ENCODE data around the gene KNDC1.

DNA sequence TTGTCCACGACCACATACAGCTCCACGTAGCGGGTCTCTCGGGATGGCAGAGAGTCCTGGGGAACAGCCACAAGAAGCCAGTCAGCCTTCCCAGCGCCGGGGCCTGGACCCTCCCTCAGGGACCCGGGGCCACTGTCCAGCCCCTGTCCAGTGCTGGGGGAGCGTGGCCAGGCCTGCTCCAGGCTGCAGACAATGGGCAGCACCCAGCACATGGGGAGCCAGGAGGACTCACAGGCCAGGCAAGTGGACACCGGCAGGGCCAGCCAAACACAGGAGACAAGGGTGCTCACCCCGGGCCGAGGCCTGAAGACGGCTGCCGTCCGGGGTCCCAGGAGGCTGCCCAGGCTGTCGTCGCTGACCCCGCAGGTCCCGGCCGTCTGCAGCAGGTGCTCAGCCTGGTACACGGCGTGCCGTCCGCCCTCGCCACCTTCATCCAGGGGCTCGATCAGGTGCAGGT lies 113.0 kb downstream of the KNDC1 start:
- TF ChIP-seq POLR2A (IDR thresholded peaks at IDR 0.05; ENCODE audit: low read depth, low read length), result no peak
- TF ChIP-seq, protein P1, sequence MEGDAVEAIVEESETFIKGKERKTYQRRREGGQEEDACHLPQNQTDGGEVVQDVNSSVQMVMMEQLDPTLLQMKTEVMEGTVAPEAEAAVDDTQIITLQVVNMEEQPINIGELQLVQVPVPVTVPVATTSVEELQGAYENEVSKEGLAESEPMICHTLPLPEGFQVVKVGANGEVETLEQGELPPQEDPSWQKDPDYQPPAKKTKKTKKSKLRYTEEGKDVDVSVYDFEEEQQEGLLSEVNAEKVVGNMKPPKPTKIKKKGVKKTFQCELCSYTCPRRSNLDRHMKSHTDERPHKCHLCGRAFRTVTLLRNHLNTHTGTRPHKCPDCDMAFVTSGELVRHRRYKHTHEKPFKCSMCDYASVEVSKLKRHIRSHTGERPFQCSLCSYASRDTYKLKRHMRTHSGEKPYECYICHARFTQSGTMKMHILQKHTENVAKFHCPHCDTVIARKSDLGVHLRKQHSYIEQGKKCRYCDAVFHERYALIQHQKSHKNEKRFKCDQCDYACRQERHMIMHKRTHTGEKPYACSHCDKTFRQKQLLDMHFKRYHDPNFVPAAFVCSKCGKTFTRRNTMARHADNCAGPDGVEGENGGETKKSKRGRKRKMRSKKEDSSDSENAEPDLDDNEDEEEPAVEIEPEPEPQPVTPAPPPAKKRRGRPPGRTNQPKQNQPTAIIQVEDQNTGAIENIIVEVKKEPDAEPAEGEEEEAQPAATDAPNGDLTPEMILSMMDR (conservative IDR thresholded peaks at IDR 0.05; ENCODE audit: low read depth, low read length), result no peak
- no peak for TF ChIP-seq NFE2L2 (IDR thresholded peaks at IDR 0.05; ENCODE audit: low read depth, low read length)
- no peak for TF ChIP-seq FOS (IDR thresholded peaks at IDR 0.05; ENCODE audit: low read depth, low read length)
- no peak for TF ChIP-seq BHLHE40 (IDR thresholded peaks at IDR 0.05; ENCODE audit: low read depth, low read length)
- TF ChIP-seq RFX5 (IDR thresholded peaks at IDR 0.05; ENCODE audit: low read depth, low read length), result no peak
- no peak for TF ChIP-seq SMC3 (IDR thresholded peaks at IDR 0.05; ENCODE audit: low read depth, low read length)
- TF ChIP-seq MAFK (IDR thresholded peaks at IDR 0.05; ENCODE audit: low read depth, low read length), result no peak
- TF ChIP-seq RCOR1 (IDR thresholded peaks at IDR 0.05; ENCODE audit: insufficient replicate concordance, low read length), result no peak
- TF ChIP-seq, protein P2, sequence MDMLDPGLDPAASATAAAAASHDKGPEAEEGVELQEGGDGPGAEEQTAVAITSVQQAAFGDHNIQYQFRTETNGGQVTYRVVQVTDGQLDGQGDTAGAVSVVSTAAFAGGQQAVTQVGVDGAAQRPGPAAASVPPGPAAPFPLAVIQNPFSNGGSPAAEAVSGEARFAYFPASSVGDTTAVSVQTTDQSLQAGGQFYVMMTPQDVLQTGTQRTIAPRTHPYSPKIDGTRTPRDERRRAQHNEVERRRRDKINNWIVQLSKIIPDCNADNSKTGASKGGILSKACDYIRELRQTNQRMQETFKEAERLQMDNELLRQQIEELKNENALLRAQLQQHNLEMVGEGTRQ (IDR thresholded peaks at IDR 0.05; ENCODE audit: low read depth, low read length), result no peak
- no peak for TF ChIP-seq CHD1 (IDR thresholded peaks at IDR 0.05; ENCODE audit: low read depth, low read length)
